ENCODE measurements around the gene HIF1AN.
"Not testable (repeated sequence)": the region's sequence is repeated elsewhere in the genome, so short reads cannot be mapped to it uniquely, and the experiment has no call there.

Gene HIF1AN

GRCh38 chr10:100566561-100566960 is 30.8 kb downstream of the HIF1AN start:
- no peak overlapping the region for H3K4me3 ChIP-seq (ENCODE audit: low read length)
- TF ChIP-seq ZNF274 (IDR thresholded peaks at IDR 0.05; ENCODE audit: low read depth, low read length) = no peak

DNA sequence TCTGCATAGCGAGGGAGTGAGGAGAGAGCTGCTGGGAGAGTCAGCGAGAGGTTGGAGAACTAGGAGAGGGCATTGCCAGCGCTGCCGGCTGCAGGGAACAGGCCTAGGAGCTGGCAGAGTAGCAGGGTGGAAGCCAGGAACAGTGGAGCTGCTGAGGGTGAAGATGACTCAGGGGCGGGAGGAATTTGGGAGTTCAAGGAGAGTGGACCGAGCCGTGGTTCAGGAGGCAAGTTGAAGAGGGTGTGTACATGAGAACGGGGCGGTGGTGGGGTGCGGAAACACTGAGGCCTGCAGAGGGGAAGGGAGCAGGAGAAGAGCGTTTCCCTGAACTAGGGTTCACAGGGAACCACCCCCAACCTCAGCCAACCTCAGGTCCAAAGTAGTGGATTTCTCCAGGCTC is 31.5 kb downstream of the HIF1AN start:
- H3K4me3 ChIP-seq (ENCODE audit: low read length) = no peak overlapping the region
- TF ChIP-seq ZNF274 (IDR thresholded peaks at IDR 0.05; ENCODE audit: low read depth, low read length) = no peak

GRCh38 chr10:100567826-100568225 is 32.1 kb downstream of the HIF1AN start:
- no peak overlapping the region for H3K4me3 ChIP-seq (ENCODE audit: low read length)
- no peak for TF ChIP-seq ZNF274 (IDR thresholded peaks at IDR 0.05; ENCODE audit: low read depth, low read length)

- H3K4me3 ChIP-seq (ENCODE audit: low read length) = no peak overlapping the region
- TF ChIP-seq ZNF274 (IDR thresholded peaks at IDR 0.05; ENCODE audit: low read depth, low read length) = no peak
Observed at GRCh38 chr10:100568912-100569311, 33.2 kb downstream of the HIF1AN start.

DNA sequence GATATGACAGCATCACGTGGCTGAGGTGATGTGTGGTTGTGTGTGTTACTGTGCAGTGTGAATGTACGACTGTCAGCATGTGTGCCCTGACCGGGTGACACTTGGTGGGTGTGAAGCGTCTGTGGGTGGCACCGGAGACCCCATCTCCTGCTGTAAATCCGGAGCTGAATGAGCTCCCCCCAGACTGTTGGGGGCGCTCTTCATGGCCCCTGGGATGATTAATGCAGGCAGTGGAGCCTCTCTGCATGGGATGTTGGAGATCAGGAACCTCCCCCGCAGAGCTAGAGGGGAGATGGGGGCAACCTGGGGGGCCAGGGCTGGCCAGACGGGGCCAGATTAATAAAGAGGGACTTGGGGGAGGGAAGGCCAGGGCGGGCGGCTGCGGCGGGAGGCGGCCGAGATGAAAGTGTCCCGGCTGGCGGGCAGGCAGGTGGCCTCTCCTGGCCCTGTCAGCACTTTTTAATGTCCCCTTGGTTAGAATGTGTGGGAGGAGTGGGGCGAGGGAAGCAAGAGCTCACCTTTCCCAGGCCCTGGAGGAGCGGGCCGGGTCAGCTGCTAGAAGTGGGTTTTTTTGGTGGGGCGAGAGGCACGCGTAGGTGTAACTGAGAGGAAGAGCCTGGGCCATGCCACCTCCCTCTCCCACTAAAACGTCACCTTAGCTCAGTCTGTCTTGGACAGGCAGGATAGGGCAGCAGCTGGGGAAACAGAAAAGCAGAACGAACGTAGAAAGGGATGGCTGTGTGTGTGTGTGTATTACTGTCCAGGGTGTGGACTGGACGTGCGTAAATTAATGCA is 34.1 kb downstream of the HIF1AN start:
- no peak for TF ChIP-seq ZNF274 (IDR thresholded peaks at IDR 0.05; ENCODE audit: low read depth, low read length)
- H3K4me3 ChIP-seq (ENCODE audit: low read length) = peak overlapping the region; percentile 28; the same call in 1 of the 2 replicates

DNA sequence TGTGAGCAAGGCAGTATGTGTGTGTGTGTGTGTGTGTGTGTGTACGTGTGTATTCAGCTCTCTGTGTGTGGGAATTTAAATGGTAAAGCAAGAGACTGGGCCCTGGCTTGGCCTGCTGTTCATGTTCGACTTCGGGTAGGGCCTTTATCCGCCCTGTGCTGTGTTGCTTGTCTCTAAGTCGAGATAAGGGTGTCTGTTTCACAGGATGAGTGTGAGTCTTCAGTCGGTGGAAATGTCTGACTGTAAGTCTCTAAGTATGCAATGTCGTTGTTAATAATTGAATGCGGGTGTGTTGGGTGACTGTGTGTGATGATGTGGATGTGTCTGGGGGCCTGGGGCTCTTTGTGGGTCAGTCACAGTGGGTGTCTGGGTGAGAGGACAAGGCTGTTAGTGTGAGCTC is 34.8 kb downstream of the HIF1AN start:
- TF ChIP-seq ZNF274 (IDR thresholded peaks at IDR 0.05; ENCODE audit: low read depth, low read length) = no peak
- H3K4me3 ChIP-seq (ENCODE audit: low read length) = peak overlapping the region; percentile 28; the same call in 1 of the 2 replicates

DNA sequence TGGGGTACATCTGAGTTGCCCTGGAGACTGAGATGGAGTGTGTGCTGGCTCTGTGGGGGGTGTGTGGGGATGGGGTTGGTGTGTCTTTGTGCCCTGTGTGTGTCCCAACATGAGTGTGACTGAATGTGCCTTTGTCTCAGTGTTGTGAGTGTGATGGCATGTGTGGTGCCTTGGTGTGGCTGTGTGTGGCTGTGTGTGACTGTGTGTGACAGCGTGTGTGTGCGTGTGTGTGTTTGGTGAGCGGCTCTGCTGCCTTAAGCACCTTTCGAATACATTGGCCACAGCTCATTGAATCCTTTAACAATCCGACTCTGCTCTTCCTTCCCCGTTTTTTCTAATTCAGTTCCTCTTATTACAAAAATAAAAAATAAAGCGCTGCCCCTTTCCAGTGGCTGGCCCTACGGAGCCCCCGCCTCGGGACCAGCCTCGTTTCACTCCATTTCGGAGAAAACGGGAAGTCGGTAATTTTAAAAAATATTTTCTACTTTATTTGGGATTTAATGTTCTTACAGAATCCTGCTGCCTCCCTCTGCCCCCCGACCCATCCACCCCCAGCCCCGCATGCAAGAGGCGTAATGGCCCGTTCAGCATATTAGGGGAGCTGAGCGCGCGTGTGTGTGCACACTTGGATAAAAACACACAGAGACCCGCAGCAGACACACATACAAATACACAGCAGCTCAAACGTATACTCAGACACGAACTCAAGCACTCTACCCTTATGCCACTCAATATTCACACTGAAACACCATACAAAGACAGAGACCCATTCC is 35.5 kb downstream of the HIF1AN start:
- H3K4me3 ChIP-seq (ENCODE audit: low read length) = no peak overlapping the region

GRCh38 chr10:100575146-100575545 is 39.4 kb downstream of the HIF1AN start:
- H3K4me3 ChIP-seq (ENCODE audit: low read length) = not testable (repeated sequence)

More for the DNA sequence above, 35.5 kb downstream of the HIF1AN start:
- no peak for TF ChIP-seq ZNF274 (IDR thresholded peaks at IDR 0.05; ENCODE audit: low read depth, low read length)

GRCh38 chr10:100575585-100576281 is 40.0 kb downstream of the HIF1AN start:
- no peak overlapping the region for H3K4me3 ChIP-seq (ENCODE audit: low read length)
- no peak for TF ChIP-seq ZNF274 (IDR thresholded peaks at IDR 0.05; ENCODE audit: low read depth, low read length)

DNA sequence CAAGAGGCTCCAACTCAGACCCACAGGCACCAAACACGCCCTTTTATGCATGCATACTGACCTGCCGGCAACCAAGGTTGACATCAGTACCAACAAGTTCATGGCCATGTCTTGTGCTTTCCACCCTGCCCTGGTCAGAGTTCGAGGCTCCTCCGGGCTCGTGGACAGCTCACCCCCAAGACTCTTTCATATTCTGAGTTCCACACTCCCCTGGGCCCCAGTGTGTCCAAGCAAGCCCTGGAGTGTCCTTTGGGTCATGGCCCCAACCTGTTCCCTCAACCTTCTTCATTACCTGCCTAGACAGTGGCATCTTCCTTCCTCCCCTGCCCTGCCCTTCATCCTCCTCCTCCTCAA is 40.5 kb downstream of the HIF1AN start:
- TF ChIP-seq ZNF274 (IDR thresholded peaks at IDR 0.05; ENCODE audit: low read depth, low read length) = no peak
- H3K4me3 ChIP-seq (ENCODE audit: low read length) = no peak overlapping the region

- TF ChIP-seq ZNF274 (IDR thresholded peaks at IDR 0.05; ENCODE audit: low read depth, low read length) = no peak
- H3K4me3 ChIP-seq (ENCODE audit: low read length) = no peak overlapping the region
Observed at GRCh38 chr10:100579261-100580090, 43.7 kb downstream of the HIF1AN start.

GRCh38 chr10:100586959-100587358 is 51.2 kb downstream of the HIF1AN start:
- TF ChIP-seq ZNF274 (IDR thresholded peaks at IDR 0.05; ENCODE audit: low read depth, low read length) = no peak
- H3K4me3 ChIP-seq (ENCODE audit: low read length) = no peak overlapping the region

GRCh38 chr10:100598166-100598565 is 62.4 kb downstream of the HIF1AN start:
- TF ChIP-seq ZNF274 (IDR thresholded peaks at IDR 0.05; ENCODE audit: low read depth, low read length) = no peak
- no peak overlapping the region for H3K4me3 ChIP-seq (ENCODE audit: low read length)

GRCh38 chr10:100600218-100600617 is 64.5 kb downstream of the HIF1AN start:
- TF ChIP-seq ZNF274 (IDR thresholded peaks at IDR 0.05; ENCODE audit: low read depth, low read length) = no peak
- H3K4me3 ChIP-seq (ENCODE audit: low read length) = no peak overlapping the region

Measured in GM08714 (cell line).